Measurements from ENCODE around the gene MT1F.

GRCh38 chr16:56679078-56679730 is 21.4 kb downstream of the MT1F start:
- TF ChIP-seq CTCF (IDR thresholded peaks at IDR 0.05; ENCODE audit: insufficient read depth, low read depth, low read length), result no peak
- TF ChIP-seq EZH2 (IDR thresholded peaks at IDR 0.05; ENCODE audit: insufficient read depth, low read length), result no peak

All from astrocyte (in vitro differentiated cells and primary cell).